HG03025 (cell line): ENCODE measurements around the gene RGS14.
"Not testable (repeated sequence)": the region's sequence is repeated elsewhere in the genome, so short reads cannot be mapped to it uniquely, and the experiment has no call there.

Experiments
- ATAC-seq: cut with Tn5 transposase; IDR thresholded peaks from one replicate; pipeline ENCODE4 v1.9.1; 2021; ENCODE audit warnings: mild to moderate bottlenecking, moderate library complexity; ENCODE audit not compliant: unreplicated experiment, low FRiP score

The RGS14 gene

DNA sequence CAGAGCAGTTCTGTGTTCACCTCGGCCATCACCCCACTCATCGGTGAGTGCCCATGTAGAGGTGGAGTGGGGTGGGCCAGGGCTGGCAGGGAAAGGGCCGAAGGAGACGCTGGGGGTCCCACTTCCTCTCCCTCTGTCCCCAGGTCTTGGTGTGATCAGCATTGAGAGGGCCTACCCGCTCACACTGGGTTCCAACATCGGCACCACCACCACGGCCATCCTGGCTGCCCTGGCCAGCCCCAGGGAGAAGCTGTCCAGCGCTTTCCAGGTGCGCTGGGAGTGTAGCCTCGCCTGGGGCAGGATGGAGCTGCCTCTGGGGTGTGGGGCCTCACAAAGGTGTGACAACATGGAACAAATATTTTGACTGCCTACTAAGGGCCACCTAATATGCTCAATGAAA, 39.1 kb downstream of the RGS14 start:
- ATAC-seq = no peak

DNA sequence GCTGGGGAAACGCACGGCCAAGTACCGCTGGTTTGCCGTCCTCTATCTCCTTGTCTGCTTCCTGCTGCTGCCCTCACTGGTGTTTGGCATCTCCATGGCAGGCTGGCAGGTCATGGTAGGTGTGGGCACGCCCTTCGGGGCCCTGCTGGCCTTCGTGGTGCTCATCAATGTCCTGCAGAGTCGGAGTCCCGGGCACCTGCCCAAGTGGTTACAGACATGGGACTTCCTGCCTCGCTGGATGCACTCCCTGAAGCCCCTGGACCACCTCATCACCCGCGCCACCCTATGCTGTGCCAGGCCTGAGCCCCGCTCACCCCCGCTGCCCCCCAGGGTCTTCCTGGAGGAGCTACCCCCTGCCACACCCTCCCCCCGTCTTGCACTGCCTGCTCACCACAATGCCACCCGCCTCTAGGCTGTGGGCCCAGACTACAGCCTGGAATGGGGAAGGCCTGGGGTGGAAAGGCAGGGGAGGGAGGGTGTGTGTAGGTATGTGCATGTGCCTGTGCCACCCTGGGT, 40.2 kb downstream of the RGS14 start:
- ATAC-seq = no peak

DNA sequence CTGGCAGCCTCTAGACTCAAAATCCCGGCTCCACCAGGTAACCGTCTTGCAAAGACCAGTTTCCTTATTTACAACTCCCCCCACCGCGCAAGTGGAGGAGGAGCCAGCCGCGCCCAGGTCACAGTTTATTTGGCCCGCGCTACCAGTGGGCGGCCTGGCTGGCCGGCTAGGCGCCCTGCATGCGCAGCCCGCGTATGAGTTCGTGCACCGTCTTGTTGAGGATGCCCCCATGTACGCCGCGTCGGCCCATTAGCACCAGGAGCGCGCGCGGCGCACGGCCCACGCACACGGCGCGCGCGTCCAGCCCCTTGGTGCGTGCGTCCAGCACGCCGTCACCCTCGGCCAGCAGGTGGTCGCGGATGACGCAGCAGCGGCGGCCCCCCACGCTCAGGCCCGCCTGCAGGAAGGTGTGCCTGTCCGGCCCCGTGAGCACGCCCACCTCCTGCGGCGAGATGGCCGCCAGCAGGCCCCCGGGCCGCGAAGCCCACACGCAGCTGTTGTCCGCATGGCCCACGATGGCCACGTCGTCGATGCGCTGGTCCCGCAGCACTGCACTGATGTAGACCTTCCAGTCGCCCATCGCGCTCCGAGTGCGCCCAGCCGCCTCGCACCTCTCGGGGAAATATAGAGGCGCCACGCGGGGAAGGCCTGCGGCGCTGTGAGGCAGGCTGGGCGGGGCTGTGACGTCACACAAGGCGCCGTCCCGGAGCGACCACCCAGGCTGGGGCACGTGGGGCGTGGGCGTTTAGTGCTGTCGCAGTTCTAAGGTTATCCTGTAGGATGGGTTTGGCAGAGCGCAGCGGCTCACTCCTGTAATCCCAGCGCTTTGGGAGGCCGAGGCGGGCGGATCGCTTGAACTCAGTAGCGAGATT, 42.5 kb downstream of the RGS14 start, which contains the start of gene PFN3:
Gene PFN3, minus strand, starts transcription at position 665 of the 872 bp plus-strand sequence. Its CDS starts 85 bp downstream, at position 580.
- ATAC-seq = no peak

DNA sequence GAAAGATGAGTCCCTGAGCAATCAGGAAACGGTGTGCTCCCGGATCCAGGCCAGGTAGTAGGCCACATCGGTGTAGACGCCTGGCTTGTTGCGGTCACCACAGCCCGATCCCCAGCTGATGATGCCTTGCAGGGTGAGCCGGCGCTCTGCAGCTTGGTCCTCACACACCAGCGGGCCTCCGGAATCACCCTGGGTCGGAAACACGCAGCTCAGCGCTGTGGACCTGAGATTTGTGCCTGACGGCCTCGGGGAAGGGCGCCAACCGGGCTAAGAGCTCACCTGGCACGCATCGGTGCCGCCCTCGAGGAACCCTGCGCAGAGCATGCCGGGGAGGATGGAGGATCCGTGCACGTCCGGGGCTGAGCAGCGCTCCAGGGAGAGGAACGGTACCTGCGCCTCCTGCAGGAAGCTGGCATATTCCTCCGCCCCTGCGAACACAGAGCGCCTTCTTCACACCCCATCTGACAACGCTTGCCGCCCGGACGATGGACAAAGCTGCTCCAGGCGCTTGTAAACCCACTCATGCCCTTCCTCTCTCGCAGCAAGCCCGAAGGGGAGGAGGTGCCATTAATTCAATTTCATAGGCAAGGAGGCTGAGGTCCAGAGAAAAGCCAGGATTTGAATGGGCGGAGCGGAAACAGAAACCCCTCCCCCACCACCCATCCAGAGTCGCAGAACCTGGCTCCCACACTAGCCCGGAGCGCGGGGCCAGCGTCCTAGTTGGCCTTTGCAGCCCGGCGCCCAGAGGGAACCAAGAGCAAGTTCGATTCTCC, 44.7 kb downstream of the RGS14 start:
- no peak for ATAC-seq

DNA sequence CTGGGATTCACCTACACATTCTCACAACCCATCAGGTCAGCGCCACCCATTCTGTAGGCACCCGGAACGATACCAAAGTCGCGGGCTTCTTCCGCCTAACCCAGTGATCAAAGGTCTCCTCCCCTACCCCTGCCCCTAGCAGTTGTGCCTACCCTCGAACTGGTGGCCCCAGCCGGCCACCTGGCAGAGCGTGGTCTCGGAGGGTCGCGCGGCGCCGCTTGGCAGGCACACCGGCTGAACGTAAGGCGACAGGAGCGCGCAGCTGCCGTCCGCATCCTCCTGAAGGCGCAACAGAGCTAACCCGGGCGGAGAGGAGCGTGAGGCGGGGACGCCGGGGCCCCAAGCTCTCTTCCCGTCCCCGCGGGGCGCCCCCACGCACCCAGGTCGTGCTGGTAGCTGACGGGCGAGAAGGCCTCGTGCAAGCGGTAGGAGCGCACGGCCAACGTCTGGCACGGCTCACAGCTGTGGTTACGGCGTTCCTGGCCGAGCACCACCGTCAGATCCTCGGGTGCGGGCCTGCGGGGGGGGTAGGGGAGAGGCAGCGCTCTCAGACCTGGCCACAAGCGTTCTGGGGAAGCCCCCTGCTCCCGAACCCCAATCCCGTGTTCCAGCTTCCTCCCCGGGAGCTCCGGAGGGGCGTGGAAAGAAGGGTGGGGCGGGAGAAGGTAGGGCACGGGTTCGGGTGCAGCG, 45.5 kb downstream of the RGS14 start:
- peak; percentile 30 for ATAC-seq

DNA sequence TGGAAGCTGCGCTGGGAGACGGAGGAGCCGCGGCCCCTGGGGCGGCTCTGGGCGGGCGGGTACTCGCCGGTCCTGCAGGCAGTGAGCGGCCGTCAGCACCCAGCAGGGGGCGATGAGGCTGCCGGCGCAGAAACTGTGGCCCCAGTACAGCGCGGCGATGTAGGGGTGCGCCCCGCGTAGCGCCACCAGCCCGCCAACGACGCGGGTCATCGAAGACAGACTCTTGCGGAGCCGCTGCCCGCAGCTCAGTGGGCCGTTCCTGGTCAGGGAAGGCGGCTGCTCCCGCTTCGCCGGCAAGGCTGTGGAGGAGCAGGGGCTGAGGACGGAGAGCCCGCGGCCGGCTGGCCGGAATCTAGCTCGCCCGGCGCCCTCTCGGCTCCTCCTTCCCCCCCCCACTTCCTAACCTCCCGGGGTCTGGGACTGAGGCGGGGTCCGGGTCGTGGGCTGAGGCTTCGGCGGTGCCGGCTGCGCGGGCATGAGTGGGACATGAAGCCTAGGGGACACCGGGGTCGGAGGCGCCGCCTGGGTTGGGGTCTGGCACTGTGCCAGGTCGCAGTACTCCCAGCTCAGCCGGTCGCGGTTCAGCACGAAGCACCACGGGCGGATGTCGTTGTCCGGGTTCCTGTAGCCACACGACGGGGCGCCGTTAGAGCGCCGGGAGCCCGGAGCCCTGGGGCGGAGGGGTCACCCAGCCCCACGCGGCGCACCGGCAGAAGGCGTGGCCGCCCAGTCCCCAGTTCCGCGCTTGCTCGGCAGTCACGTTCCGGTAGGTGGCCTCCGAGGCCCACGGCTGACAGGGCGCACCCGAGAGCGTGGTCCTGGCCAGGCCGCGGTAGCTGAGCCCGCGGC, 46.3 kb downstream of the RGS14 start:
- ATAC-seq = peak; percentile 57

DNA sequence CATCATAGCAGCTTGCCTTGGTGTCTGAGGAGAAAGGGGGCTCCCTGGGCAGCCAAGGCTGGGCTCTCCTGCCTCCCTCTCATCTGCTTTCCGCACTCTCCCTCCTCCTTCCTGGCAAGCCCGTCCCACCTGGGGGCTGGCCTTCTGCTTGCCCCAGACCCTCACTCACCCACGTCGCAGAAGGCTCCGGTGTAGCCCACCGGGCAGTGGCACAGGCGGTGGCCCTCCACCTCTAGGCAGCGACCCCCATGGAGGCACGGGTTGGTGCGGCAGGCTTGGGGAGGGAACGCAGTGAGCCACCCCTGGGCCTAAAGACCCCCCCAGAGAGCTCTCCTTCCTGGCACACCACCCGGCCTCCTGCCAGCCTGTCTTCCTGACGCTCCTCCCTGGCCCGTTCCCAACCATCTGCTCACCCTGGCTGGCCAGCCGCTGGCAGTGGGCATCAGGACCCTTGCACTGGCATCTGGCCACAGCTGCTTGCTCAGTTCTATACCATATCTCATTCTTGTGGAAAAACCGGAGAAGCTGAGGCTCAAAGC, 47.0 kb downstream of the RGS14 start:
- ATAC-seq = no peak

DNA sequence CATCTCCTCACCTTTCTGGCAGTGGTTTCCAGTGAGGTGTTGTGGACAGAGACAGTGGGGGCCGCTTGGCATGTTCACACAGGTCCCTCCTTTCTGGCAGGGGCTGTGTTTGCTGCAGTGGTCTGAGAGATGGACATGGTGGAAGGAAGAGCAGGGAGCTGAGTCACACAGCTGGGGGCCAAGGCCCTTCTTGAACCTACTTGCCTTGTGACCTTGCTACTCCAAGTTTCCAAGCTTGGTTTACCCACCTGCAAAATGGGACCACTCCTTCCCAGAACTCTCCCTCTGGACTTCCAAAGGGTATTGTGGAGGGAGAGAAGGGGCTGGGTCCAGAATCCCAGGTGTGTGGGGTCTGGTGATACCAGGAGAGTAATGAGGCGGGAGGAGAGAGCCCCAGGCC, 47.6 kb downstream of the RGS14 start:
- ATAC-seq = no peak

DNA sequence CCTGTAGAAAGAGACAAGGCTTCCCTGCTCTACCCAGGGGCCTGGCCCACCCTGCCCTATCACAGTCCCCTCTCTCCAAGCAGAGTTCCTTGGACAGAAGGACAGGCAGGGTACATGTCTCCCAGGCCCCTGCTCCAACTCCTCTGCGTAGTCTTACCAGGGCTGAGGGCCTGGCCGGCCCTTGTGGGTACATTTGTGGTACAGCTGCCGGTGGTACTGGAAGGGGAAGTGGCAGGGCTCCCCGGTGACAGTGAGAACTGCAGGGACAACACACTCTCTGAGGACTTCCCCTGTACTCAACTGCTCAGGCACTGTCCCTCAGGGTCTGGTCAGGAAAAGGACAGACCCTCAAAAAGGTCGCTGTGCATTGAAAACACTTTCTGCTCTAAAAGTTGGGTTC, 48.1 kb downstream of the RGS14 start:
- ATAC-seq = no peak

DNA sequence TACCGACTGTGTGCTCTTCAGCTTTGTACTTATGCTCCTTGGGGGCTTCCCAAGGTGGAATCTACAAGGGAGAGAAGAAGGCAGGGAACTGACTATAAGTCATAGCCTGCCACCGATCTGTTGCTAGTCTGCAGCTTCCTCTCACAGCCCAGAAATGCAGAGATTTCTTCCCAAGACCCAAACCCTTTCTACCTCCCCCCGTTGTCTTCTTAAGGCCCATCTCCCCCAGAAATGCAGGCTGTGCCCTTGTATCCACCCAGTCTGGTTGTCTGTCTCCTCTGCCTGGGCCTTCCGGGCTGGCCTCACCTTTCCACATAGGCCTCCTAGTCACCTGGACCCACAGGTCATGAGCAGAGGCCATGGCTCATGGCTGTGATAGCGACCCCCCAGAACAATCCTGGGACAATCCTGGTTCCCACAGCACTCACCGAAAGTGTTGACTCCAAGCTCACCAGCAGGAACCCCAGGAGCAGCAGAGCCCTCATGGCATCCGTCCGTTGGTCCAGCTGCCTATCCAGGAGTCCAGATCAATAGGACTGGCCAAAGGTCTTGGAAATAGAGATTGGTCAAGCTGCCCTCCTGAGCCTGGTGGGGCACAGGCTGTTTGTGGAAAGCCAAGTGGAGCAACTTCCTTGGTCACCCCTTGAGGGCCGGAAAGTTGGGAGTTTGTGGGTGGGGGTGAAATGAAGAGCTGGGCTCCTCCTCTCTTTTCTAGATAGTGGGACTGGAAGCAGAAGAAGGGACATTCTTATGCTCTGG, 51.5 kb downstream of the RGS14 start, which contains the start of gene F12:
Gene F12, minus strand, starts transcription at position 522 of the 759 bp plus-strand sequence. Its CDS starts 37 bp downstream, at position 485.
- ATAC-seq = no peak

DNA sequence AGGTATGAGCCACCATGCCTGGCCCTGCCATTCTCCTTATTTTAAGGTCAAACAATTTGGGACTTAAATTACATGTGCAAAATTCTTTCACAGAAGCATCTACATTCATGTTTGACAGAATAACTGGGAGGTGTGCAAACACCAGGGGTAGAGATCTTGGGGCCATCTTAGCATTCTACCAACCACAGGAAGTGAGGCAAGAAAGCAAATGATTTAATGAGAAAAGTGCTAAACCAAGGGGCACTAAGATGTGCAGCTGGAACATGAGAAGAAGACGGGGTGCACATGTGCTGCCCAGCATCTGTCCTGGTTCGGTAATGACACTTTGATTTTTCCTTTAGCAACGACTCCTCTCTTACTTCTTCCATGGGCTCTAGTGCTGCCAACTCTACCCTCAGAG, 52.9 kb downstream of the RGS14 start:
- no peak for ATAC-seq

DNA sequence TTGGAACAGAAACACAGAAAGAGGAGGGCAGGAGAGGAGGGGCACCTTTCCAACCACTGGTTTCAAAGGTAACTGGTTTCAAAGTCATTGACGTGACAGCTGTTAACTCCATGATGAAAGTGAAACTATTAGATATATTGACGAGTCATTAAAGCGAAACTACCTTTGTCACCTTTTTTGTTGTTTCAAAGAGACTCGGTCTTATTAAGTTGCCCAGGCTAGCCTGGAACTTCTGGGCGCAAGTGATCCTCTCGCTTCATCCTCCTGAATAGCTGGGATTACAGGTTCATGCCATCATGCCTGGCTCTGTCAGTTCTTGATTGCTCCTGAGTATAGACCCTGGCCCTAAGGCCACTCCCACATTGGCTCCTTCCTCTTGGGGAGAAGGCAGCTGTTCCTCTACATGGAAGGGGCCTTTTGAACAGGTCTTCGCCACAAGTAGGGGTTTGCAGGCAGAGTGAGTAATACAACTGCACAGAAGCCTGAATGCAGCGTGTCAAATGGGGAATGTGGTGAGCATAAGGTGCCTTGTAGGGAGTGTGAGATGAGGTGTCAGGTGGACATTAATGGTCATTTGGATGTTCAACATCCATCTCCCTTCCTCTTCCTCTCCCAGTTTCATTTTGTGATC, 55.0 kb downstream of the RGS14 start:
- no peak for ATAC-seq

DNA sequence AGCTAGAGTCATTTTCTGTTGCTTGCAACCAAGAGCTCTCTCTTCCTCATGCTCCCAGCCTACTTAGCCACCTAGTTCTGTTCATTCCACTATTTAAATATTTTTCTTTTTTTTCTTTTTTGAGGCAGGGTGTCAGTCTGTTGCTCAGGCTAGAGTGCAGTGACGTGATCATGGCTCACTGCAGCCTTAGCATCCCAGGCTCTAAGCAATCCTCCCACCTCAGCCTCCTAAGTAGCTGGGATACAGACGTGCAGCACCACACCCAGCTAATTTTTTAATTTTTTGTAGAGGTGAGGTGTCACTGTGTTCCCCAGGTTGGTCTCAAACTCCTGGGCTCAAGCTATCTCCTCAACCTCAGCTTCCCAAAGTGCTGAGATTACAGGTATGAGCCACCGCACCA, 56.8 kb downstream of the RGS14 start:
- ATAC-seq = no peak

DNA sequence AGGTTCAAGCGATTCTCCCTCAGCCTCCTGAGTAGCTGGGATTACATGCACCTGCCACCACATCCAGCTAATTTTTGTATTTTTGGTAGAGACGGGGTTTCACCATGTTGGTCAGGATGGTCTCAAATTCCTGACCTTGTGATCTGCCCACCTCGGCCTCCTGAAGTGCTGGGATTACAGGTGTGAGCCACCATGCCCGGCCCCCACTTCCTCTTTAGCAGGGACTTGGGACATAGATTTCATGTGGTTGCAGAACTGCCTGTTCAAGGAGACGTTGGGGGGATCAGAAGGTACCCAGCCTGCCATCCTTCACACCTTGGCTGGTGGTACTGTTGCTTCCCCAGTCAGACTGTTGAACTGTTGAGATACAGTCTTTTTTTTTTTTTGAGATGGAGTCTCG, 59.4 kb downstream of the RGS14 start:
- ATAC-seq = not testable (repeated sequence)

DNA sequence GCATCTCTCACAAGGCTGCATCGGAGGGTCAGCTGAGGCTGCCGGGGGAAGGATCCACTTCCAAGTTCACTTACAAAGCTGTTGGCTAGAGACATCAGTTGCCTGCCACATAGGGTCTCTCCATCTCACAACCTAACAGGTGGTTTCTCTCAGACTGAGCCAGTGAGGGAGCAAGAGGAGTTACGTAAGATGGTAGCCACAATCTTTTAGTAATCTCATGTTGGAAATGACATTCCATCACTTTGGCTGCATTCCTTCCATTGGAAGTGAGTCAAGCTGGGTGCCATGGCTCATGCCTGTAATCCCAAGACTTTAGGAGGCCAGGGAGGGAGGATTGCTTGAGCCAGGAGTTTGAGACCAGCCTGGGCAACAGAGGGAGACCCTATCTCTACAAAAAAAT, 61.3 kb downstream of the RGS14 start:
- ATAC-seq = no peak

DNA sequence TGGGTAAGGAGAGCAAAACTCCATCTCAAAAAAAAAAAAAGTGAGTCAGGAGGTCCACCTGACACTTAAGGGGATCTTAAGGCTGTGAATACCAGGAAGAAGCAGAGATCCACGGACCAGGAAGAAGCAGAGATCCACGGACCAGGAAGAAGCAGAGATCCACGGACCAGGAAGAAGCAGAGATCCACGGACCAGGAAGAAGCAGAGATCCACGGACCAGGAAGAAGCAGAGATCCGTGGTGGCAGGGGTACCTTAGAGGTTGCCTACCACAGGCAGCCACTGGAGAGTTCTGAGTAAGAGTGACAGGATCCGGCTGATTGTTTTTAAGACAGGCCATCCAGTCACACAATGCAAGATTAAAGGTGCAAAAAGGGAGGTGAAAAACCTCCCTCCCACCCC, 62.7 kb downstream of the RGS14 start:
- not testable (repeated sequence) for ATAC-seq

DNA sequence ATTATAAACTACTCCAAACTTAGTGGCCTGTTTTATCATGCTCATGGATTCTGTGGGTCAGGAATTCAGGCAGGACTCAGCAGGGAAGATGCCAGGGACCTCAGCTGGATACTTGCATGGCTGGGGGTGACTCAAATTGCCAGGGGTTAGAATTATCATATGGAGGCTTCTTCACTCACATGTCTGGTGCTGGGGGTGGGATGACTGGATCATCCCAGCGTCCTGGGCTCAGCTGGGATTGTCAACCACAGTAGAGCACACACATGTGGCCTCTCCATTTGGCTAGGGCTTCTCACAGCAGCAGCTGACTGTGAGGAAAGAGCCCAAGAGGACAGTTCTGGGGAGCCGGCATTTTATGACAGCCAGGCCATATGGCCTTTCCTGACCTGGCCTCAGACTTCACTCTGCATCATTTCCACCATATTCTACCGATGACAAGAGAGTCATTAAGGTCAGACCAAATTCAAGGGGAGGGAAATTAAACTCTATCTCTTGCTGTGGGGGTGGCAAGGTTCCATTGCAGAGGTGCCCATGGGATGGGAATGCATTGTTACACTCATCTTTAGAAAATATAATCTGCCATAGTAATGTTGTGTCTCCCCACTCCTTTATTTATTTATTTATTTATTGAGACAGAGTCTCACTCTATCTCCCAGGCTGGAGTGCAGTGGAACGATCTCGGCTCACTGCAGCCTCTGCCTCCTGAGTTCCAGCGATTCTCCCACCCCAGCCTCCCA, 63.5 kb downstream of the RGS14 start:
- no peak for ATAC-seq
